AG04450 (cell line): ENCODE results near the gene FLOT2. TPM values are rescaled to one million over a fixed set of nuclear protein-coding genes. Genes with fewer than 3 reads are reported as not detected.

Source experiments
- CTCF ChIA-PET: fragments of 300-600, 350-600 bp; formaldehyde crosslinking; extraction: SDS; loops from one replicate; lab custom pipeline; 2022; ENCODE audit warnings: antibody characterized with exemption, inconsistent platforms; lab: Charles Lee
- POLR2A ChIA-PET: fragments of 350-600 bp; formaldehyde crosslinking; extraction: SDS; loops from one replicate; lab custom pipeline; 2021; ENCODE audit warnings: antibody characterized with exemption, inconsistent platforms; lab: Yijun Ruan, JAX
- DNase-seq: peaks from one replicate; pipeline ENCODE4 v3.0.0-alpha.2; 2011; ENCODE audit warnings: low read depth, low spot score
- H3K27ac ChIP-seq: one replicate; pipeline ENCODE4 v1.5.1; 2012; ENCODE audit warnings: low read depth, low read length, control low read depth
- H3K27me3 ChIP-seq: one replicate; pipeline ENCODE4 v1.6.0; 2012; ENCODE audit warnings: low read length; ENCODE audit not compliant: control insufficient read depth, insufficient read depth
- H3K4me3 ChIP-seq: 2 replicates; pipeline ENCODE4 v1.5.1; 2011; ENCODE audit warnings: mild to moderate bottlenecking, low read depth, low read length, control low read depth
- H3K9me3 ChIP-seq: 2 replicates; pipeline ENCODE4 v1.5.1; 2012; ENCODE audit warnings: low read length; ENCODE audit not compliant: control insufficient read depth, insufficient read depth
- CTCF ChIP-seq: IDR thresholded peaks from 2 replicates; pipeline ENCODE4 v1.5.1; 2011; ENCODE audit warnings: low read depth, low read length, control low read depth, inconsistent platforms
- polyA plus RNA-seq: library from polyadenylated mRNA; depleted of rRNA; stranded (reverse); fragments of >200 nt; gene quantifications from 2 replicates; pipeline ENCODE4 v1.2.3, GENCODE V29; 2011

The FLOT2 gene
- polyA plus RNA-seq, 1 experiment = 80.5 TPM

GRCh38 chr17:28892024-28892423 lies 5.5 kb downstream of the FLOT2 start:
- CTCF ChIA-PET = interaction anchor here (1.3 kb wide), 1 partner anchor 165 kb away, joined by 3 read pairs; no protein-coding TSS in a partner anchor
- Histone ChIP-seq H3K4me3 (no peak overlapping the region), H3K27me3 (no peaks in the 10 kb centered on the region), H3K9me3 (peaks cover 1% of the 10 kb centered on the region; the same call in 1 of the 2 replicates), H3K27ac (no peak overlapping the region)
- POLR2A ChIA-PET = interaction anchor here (1.1 kb wide), 1 partner anchor 14 kb away, joined by 5 read pairs; no protein-coding TSS in a partner anchor
- DNase-seq = no peak
- TF ChIP-seq CTCF = no peak

GRCh38 chr17:28891201-28891600 lies 6.3 kb downstream of the FLOT2 start:
- CTCF ChIA-PET = interaction anchor here (0.6 to 1.2 kb wide), 2 partner anchors 127 to 282 kb away, joined by 3 read pairs; no protein-coding TSS in a partner anchor
- no peak for DNase-seq
- no peaks in the 10 kb centered on the region for H3K27me3 ChIP-seq
- H3K27ac ChIP-seq = no peak overlapping the region
- H3K9me3 ChIP-seq = no peaks in the 10 kb centered on the region
- no peak for TF ChIP-seq CTCF
- POLR2A ChIA-PET = no interaction called here
- no peak overlapping the region for H3K4me3 ChIP-seq

GRCh38 chr17:28889996-28890395 lies 7.5 kb downstream of the FLOT2 start:
- no peak overlapping the region for H3K4me3 ChIP-seq
- TF ChIP-seq CTCF = no peak
- DNase-seq = no peak
- no peaks in the 10 kb centered on the region for H3K9me3 ChIP-seq
- ChIA-PET POLR2A (interaction anchor here (0.7 kb wide), 1 partner anchor 199 kb away, joined by 4 read pairs; no protein-coding TSS in a partner anchor), CTCF (interaction anchor here (0.7 kb wide), 1 partner anchor 41 kb away, joined by 7 read pairs; no protein-coding TSS in a partner anchor)
- no peaks in the 10 kb centered on the region for H3K27me3 ChIP-seq
- no peak overlapping the region for H3K27ac ChIP-seq

GRCh38 chr17:28888832-28889231 lies 8.7 kb downstream of the FLOT2 start:
- Histone ChIP-seq H3K9me3 (no peaks in the 10 kb centered on the region), H3K27me3 (no peaks in the 10 kb centered on the region), H3K27ac (no peak overlapping the region), H3K4me3 (no peak overlapping the region)
- POLR2A ChIA-PET = no interaction called here
- CTCF ChIA-PET = no interaction called here
- TF ChIP-seq CTCF = no peak
- no peak for DNase-seq

- DNase-seq = no peak
- Histone ChIP-seq H3K4me3 (no peak overlapping the region), H3K27ac (no peak overlapping the region), H3K27me3 (no peaks in the 10 kb centered on the region), H3K9me3 (no peaks in the 10 kb centered on the region)
- no peak for TF ChIP-seq CTCF
- POLR2A ChIA-PET = no interaction called here
- CTCF ChIA-PET = no interaction called here
Measured at GRCh38 chr17:28887871-28888471, 9.6 kb downstream of the FLOT2 start.
